Activated naive CD4-positive, alpha-beta T cell treated with anti-CD3 and anti-CD28 coated beads, Interleukin-2, amount 50 U/mL, for 72 hours (primary cell): Measurements from ENCODE around the gene TRPC4AP. TPM values are rescaled to one million over a fixed set of nuclear protein-coding genes. Genes with fewer than 3 reads are reported as not detected.

ENCODE experiments used
- ATAC-seq, 2 donors: fragments of 150-1000 bp; cut with Tn5 transposase; 2 replicates each; pipeline ENCODE4 v1.10.0; 2021; ENCODE audit warnings: mild to moderate bottlenecking in 2 of 2, moderate library complexity in 2 of 2
- DNase-seq, 2 donors: peaks; one replicate each; pipeline ENCODE4 v3.0.0; 2021 to 2022; ENCODE audit warnings: low spot score in 2 of 2
- H3K27ac Mint-ChIP-seq, 2 donors: one replicate each; pipeline ENCODE4 v1.8.0; 2022; ENCODE audit warnings: mild to moderate bottlenecking in 2 of 2, mixed read lengths in 2 of 2
- H3K36me3 Mint-ChIP-seq, 2 donors: one replicate each; pipeline ENCODE4 v1.8.0; 2022; ENCODE audit warnings: mixed read lengths in 2 of 2
- H3K9me3 Mint-ChIP-seq, 2 donors: one replicate each; pipeline ENCODE4 v1.8.0; 2022; ENCODE audit warnings: mixed read lengths in 2 of 2
- total RNA-seq, 2 donors: library from RNA; stranded (reverse); gene quantifications; one replicate each; pipeline ENCODE4 v1.2.3, GENCODE V29; 2022

The TRPC4AP gene
- total RNA-seq, 2 donors from 2014 or later, result 44.6 to 51.3 TPM

DNA sequence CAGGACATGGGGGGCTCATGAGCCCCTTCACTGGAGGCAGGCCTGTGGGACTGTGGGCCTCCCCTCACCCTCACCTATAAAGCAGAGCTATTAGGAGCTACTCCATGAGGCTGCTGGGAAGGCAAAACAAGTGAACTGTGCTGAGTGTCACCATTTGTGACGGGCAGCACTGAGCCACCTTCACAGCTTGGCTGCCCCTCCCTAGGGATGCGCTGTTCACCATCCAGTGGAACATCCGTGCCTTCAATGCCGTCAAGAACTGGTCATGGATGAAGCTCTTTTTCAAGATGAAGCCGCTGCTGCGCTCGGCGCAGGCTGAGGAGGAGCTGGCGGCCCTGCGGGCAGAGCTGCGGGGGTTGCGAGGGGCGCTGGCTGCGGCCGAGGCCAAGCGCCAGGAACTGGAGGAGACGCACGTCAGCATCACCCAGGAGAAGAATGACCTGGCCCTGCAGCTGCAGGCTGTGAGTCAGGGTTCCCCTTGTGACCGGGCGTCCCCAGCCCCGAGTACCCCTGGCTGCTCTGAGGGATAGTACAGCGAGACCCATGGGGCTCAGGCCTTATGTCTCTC, 98.6 kb downstream of the TRPC4AP start:
- H3K36me3 Mint-ChIP-seq, result peaks cover 0 to 6% of the 10 kb centered on the region in 2 donors
- H3K27ac Mint-ChIP-seq, result peak overlapping the region; percentile 36 to 38
- ATAC-seq, result no peak
- H3K9me3 Mint-ChIP-seq, result no peaks in the 10 kb centered on the region
- DNase-seq, result no peak

DNA sequence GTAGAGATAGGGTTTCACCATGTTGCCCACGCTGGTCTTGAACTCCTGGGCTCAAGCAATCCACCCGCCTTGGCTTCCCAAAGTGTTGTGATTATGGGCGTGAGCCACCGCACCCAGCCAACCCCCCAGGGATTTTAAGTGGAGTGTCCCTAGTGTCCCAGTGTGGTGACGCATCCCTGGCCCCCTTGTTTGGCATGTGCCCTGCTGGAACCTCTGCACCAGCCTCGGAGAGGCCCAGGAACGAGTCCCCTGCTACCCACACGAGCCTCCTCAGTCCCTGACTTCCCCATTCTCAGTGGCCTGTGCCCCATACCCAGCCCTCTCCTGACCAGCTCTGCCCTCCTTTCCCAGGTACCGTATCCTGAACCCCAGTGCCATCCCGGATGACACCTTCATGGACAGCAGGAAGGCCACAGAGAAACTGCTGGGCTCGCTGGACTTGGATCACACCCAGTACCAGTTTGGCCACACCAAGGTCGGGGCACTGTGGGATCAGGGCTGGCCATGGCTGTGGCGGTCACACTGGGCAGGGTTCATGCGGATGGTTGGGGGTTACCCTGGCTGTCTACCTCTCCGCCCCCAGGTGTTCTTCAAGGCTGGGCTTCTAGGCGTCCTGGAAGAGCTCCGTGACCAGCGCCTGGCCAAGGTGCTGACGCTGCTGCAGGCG, 99.7 kb downstream of the TRPC4AP start:
- Mint-ChIP-seq H3K27ac (no peak overlapping the region), H3K9me3 (no peaks in the 10 kb centered on the region), H3K36me3 (peaks cover 0 to 6% of the 10 kb centered on the region in 2 donors)
- ATAC-seq (no peak), DNase-seq (no peak)

DNA sequence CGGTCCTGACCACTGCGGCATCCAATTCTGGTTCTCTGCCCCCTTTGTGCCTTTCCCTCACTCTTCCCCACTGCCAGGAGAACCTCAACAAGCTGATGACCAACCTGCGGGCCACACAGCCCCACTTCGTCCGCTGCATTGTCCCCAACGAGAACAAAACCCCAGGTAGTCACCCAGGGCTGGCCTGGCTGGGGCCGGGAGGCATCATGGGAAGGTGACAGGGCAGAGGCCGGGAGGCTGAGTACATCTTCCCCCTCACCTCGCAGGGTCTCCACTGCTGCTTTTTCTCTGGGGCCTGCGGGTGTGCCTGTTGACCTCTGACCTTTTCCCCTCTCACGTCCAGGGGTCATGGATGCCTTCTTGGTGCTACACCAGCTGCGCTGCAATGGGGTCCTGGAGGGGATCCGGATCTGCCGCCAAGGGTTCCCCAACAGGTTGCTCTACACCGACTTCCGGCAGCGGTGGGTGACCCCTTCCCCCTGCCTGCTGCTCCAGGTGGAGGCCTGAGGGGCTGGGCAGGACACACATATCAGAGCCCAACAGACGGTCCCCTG, 101.9 kb downstream of the TRPC4AP start:
- ATAC-seq (no peak), DNase-seq (no peak)
- no peaks in the 10 kb centered on the region for H3K9me3 Mint-ChIP-seq
- H3K27ac Mint-ChIP-seq, result peak overlapping the region; percentile 4 to 88
- no peaks in the 10 kb centered on the region for H3K36me3 Mint-ChIP-seq

DNA sequence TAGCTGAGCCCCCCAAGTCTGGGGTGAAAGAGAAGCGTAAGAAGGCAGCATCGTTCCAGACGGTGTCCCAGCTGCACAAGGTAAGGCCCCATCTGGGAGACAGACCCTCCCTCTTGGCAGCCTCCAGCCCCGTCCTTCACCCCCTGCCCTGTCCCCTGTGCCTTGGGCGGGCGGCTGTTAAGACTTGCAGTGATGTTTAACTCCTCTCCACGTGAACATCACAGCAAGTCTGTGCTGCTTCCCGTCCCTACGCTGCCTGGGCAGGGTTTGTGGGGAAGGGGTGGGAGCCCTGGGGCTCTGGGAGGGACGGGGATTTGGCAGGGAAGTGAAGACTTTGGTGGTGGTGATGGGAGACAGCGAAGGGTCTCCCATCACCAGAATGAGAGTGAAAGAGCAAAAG, 102.4 kb downstream of the TRPC4AP start:
- ATAC-seq, result no peak
- Mint-ChIP-seq H3K9me3 (no peaks in the 10 kb centered on the region), H3K27ac (peak overlapping the region in 1 of 2 donors; percentile 4), H3K36me3 (no peaks in the 10 kb centered on the region)
- DNase-seq, result no peak

DNA sequence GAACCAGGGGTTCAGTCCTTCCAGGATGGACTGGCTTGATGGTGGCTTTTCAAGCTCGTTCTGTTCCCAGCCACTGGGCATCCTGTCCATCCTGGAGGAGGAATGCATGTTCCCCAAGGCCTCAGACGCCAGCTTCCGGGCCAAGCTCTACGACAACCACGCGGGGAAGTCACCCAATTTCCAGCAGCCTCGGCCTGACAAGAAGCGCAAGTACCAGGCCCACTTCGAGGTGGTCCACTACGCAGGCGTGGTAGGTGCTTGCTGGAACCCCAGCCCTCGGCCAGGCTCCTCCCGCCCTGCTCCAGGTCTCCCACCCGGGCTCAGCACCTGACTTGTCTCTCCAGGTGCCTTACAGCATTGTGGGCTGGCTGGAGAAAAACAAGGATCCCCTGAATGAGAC, 102.9 kb downstream of the TRPC4AP start:
- Mint-ChIP-seq H3K36me3 (no peaks in the 10 kb centered on the region), H3K27ac (no peak overlapping the region), H3K9me3 (no peaks in the 10 kb centered on the region)
- ATAC-seq, result no peak
- no peak for DNase-seq

DNA sequence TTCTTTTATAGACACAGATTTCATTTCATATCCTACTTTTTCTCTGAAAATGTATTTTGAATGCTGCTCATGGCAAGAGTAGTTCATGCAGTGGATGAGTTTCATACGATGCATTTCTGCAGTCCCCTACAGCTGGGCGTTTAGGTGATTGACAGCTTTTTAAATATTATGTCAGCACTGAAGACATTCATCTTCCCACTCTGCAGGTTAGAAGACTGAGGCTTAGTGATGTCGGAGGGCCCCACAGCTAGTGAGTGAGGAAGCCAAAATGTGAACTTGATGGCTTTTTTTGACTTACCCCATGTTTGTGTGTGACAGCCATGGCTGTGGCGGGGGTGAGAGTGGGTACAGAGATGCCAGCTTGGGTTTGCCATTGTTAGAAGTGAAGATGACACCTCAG, 103.5 kb downstream of the TRPC4AP start:
- Mint-ChIP-seq H3K9me3 (no peaks in the 10 kb centered on the region), H3K36me3 (no peaks in the 10 kb centered on the region), H3K27ac (no peak overlapping the region)
- DNase-seq, result no peak
- no peak for ATAC-seq

DNA sequence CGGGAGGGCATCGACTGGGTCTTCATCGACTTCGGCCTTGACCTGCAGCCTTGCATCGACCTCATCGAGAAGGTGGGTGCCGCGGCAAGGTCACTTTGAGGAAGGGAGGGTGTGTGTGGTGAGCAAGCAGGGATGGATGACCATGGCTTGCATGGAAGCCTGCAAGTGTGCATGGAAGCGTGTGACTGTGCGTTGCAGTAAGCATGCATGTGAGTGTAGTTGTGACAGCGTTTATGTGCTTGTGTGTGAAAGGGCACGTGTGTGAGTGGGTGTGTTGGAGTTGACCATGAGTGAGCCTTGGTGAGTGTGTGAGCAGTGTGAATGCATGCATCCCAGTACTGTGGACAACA, 104.4 kb downstream of the TRPC4AP start:
- Mint-ChIP-seq H3K27ac (no peak overlapping the region), H3K9me3 (no peaks in the 10 kb centered on the region), H3K36me3 (no peaks in the 10 kb centered on the region)
- DNase-seq (no peak), ATAC-seq (no peak)

DNA sequence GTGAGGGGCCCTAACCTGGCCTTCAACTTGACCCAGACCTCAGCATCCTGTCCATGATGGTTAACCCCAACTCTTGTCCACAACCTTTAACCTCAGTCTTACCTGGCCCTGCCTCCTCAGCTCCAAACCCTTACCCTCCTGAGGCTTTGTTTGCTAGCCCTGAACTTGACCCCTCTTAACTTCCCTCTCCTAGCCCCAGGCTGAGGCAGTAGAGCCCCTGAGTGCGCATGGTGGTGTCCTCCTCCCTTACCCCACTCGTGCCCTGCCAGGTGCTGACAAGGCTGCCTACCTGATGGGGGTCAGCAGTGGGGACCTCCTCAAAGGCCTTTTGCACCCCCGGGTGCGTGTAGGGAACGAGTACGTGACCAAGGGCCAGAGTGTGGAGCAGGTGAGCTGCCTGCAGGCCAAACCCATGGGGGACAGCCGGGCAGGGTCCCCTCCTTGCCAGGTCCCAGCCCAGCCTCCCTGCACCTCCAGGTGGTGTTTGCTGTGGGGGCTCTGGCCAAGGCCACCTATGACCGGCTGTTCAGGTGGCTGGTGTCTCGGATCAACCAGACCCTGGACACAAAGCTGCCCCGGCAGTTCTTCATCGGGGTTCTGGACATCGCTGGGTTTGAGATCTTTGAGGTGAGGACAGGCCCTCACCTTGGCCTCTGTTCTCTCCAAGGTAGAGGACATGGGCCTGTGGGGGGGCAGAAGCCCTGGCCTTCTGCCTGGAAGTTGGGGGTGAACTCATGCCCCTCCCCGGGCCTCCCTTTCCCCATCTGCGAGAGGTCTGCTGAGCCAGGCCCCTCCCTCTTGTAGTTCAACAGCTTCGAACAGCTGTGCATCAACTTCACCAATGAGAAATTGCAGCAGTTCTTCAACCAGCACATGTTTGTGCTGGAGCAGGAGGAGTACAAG, 105.1 kb downstream of the TRPC4AP start:
- DNase-seq, result no peak
- ATAC-seq, result no peak
- Mint-ChIP-seq H3K36me3 (no peaks in the 10 kb centered on the region), H3K9me3 (no peaks in the 10 kb centered on the region), H3K27ac (no peak overlapping the region)

DNA sequence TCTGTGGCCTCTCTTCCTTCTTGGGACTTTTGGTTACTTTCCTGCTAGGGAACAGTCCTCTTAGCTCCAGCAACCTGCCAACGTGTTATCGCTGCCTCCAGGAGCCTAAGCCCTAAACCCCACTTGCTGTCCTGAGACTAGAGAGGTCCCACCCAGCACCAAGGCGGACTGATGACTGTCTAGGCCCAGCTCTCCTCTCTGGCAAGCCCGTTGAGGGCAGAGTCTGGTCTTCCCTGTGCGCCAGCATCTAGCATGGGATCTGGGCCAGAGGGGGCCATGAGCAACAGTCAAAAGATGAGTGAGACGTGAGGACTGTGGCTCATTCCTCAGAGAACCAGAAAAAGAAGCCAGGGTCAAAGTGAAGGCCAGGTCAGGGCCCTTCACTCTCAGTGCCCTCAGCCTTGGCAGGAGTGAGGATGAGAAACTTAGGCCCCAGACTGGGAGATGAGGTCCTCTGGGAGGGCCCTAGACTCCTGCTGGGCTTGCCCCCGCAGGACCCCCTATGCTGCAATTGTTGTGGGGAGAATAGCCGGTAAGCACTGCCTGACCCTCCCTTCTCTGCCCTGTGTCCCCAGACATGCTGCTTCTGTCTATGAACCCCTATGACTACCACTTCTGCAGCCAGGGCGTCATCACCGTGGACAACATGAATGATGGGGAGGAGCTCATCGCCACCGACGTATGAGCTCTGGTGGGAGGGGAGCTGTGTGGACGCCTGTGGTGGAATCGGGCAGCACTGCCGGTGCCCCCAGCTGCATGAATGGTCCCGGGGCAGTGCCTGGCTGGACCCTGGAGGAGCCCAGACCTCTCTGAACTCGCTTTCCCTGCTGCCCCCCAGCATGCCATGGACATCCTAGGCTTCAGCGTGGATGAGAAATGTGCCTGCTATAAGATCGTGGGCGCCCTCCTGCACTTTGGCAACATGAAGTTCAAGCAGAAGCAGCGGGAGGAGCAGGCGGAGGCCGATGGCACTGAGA, 106.0 kb downstream of the TRPC4AP start:
- DNase-seq, result no peak
- Mint-ChIP-seq H3K9me3 (no peaks in the 10 kb centered on the region), H3K27ac (no peak overlapping the region), H3K36me3 (no peaks in the 10 kb centered on the region)
- ATAC-seq, result no peak

DNA sequence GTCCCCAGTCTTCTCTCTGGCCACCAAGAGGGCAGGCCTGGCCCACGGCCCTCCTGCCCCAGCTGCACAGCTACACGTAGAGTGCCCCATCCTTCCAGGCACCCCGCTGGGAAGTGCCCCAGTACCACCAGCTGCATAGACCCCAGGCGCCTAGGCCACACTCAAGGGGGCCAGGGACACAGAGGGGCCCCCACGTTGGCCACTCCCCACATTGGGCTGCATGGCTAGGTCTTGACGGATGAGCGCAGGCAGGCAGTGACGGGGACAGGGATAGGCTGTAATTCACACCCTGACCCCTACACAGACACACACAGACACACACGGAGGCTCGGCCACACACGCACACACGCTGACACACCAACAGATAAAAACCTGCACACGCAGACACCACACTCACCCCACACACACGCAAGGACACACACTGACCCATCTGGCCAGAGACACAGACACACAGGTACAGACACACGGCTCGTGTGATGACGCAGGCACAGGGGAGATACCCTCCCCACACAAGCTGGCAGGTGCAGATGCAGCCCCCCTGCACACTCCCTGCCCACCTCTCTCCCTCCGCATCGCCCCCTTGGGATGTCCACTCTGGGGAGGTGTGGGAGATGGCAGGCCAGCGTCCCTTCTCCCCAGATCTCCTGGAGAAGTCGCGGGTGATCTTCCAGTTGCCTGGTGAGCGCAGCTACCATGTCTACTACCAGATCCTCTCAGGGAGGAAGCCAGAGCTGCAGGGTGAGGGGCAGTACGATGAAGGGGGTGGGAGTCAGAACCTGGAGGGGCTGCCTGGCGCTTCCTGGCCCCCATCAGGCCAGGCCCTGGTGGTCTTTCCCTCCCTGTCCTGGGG, 106.9 kb downstream of the TRPC4AP start:
- peak overlapping the region in 1 of 2 donors; percentile 16 for H3K27ac Mint-ChIP-seq
- no peak for ATAC-seq
- no peak for DNase-seq
- no peaks in the 10 kb centered on the region for H3K9me3 Mint-ChIP-seq
- no peaks in the 10 kb centered on the region for H3K36me3 Mint-ChIP-seq

DNA sequence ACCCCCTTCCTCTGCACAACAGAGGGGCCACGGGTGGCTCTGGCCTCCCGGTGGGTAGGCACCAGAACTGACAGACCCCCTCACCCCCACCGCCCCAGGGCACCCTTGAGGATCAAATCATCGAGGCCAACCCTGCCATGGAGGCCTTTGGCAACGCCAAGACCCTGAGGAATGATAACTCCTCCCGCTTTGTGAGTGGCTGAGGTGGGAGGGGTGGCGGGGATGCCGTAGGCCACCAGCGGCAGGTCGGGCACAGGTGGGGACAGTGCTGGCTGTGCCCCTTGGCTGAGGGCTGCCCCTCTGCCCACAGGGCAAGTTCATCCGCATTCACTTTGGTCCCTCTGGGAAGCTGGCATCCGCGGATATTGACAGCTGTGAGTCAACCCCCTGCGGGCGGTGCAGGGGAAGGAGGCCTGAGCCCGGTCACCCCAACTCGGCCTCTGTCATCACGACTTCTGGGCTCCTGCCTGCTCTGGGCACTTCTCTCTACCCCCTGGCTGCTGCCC, 107.8 kb downstream of the TRPC4AP start:
- H3K9me3 Mint-ChIP-seq, result no peaks in the 10 kb centered on the region
- no peak for DNase-seq
- H3K27ac Mint-ChIP-seq, result no peak overlapping the region
- no peak for ATAC-seq
- H3K36me3 Mint-ChIP-seq, result no peaks in the 10 kb centered on the region

DNA sequence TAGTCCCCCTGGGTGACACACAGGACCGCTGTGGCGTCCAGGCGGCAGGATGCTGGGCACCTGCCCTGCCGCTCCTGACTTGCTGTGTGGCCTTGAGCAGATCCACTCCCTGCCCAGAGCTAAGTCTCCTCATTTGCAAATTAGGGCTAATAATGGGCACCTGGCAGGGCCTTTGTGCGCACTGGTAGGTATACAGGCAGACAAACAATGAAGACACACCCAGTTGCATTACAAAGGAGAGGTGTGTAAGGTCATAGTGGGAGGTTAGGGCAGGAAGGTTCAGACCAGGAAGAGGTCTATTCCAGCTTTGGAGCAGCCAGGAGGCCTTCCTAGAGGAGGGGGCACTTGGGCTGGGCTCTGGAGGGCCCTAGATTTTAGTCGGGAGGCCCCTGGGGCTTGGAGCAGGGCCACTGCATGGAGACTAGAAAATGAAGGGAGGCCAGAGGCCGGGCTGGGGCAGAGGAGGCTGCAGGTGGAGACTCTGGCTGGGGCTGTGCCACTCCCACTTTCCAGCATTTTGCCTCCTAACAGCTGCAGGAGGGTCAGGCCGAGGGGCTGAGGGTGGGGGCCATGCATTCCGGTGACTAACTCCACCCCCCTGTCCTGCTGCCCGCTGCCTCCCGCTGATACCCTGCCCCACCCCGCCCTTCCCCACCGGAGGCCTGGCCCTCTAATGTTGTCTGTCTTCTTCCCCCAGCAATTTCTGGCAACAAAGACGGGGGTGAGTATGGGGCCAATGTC, 108.4 kb downstream of the TRPC4AP start:
- Mint-ChIP-seq H3K36me3 (no peaks in the 10 kb centered on the region), H3K9me3 (no peaks in the 10 kb centered on the region), H3K27ac (peak overlapping the region in 1 of 2 donors; percentile 19)
- ATAC-seq, result no peak
- DNase-seq, result no peak

DNA sequence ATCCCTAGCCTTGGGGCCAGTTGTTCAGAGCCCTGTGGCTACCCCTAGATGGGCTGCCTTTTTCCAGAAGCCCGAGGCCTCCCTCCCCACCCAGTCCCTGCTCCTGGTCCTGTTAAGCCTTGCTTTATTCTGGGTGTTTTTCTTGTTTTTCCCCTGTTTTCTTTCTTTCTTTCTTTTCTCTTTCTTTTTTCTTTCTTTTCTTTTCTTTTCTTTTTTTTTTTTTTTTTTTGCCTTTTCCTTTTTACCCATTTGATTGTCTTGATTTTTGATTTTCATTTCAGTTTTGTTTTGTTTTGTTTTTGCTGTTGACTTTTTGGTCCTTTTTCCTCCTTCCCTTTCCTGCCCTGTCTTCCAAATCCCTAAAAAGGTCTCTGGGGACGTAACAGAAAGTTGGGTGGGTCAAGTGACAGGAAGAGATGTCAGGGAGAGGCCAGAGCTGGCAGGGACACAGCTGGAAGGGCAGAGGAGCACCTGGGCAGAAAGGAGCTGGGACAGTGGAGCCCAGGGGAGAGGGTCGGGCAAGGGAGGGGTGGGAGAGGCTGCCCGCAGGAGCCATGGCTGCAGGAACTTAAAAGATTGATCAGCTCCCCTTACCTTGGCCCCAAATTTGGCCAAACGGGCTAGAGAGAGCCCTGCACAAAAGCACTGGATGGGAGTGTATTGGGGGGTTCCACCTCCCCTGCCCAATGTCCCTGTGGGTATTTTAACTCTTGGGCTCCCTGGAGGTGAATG, 109.4 kb downstream of the TRPC4AP start:
- no peak for DNase-seq
- no peaks in the 10 kb centered on the region for H3K9me3 Mint-ChIP-seq
- H3K36me3 Mint-ChIP-seq, result no peaks in the 10 kb centered on the region
- no peak for ATAC-seq
- peak overlapping the region; percentile 18 to 19 for H3K27ac Mint-ChIP-seq
